HG03439 (cell line): Measurements from ENCODE around the gene PPFIBP1.
"Not testable (repeated sequence)": the region's sequence is repeated elsewhere in the genome, so short reads cannot be mapped to it uniquely, and the experiment has no call there.

ENCODE experiments used
- ATAC-seq: cut with Tn5 transposase; IDR thresholded peaks from one replicate; pipeline ENCODE4 v1.9.1; 2021; ENCODE audit warnings: mild to moderate bottlenecking, moderate library complexity; ENCODE audit not compliant: unreplicated experiment

Gene PPFIBP1

DNA sequence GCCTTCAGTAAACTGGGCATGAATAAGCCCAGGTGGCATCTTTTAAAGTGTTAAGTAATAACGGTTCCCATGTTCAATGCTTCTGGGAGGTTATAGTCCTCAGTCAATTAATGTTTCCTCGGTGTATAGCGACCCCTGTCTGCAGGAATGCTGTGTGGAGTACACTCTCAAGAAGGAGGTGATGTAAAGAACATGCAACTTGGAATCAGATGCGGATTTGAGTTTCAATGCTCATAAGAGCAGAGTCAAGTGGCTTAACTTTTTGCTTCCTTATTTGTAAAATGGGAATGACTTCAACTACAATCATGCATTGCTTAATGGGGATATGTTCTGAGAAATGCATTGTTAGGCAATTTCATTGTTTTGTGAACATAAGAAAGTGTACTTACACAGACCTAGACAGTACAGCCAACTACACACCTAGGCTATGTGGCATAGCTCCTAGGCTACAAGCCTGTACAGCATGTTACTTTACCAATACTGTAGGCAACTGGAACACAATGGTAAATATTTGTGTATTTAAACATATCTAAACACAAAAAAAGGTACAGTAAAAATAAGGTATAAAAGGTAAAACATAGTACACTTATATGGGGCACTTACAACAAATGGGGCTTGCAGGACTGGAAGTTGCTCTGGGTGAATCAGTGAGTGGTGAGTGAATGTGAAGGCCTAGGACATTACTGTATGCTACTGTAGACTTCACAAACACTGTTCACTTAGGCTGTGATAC is 179.9 kb downstream of the PPFIBP1 start:
- ATAC-seq = peak; percentile 82

DNA sequence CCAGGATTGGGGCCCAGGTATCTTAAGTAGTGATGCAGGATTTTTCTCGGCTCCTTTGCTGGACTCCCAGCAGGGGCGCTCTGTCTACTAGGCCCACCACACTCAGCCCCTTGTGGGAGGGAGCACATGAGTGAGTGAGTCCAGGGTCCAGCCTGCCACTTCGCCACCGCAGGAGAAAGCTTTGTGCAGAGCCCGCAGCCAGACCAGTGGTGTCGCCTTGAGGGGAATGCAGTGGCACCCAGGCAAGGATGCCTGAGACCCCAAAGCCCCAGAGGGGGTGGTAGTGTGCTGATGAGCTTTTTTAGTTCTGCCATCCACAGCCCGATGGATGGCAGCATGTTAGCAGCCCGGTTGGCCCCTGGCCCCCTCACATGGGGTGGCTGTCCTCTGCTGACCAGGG is 181.3 kb downstream of the PPFIBP1 start:
- ATAC-seq = no peak

DNA sequence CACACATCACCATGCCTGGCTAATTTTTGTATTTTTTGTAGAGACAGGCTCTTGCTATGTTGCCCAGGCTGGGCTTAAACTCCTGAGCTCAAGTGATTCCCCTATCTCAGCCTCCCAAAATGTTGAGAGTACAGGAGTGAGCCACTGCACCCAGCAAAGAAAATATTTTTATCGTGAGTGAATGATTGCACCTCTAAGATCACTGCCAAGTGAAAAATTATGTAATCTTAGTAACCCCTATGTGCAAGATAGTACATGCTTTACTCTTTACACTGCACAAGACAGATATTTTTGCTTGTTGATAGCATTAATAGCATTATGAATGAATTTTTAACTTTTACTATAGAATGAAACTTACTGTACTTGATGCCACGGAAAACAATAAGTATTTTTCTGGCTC is 183.2 kb downstream of the PPFIBP1 start:
- ATAC-seq = no peak

DNA sequence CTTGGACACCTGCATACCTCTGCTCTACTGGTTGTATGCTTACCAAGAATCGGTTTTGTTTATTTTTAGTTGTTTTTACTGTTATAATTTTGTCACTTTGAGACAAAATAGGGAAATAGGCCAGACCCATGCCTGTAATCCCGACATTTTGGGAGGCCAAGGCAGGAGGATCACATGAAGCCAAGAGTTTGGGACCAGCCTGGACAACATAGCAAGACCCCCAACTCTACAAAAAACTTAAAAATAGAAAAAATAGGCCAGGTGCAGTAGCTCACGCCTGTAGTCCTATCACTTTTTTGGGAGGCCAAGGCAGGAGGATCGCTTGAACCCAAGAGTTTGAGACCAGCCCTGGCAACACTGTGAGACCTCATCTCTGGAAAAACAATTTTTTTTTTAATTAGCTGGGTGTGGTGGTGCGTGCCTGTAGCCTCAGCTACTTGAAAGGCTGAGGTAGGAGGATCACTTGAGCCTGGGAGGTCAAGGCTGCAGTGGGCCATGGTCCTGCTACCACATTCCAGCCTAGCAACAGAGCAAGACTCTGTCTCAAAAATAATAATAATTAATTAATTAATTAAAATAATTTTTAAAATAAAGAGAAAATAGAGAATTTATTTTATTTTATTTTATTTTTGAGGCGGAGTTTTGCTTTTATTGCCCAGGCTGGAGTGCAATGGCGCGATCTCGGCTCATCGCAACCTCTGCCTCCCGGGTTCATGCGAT is 185.4 kb downstream of the PPFIBP1 start:
- ATAC-seq = no peak

DNA sequence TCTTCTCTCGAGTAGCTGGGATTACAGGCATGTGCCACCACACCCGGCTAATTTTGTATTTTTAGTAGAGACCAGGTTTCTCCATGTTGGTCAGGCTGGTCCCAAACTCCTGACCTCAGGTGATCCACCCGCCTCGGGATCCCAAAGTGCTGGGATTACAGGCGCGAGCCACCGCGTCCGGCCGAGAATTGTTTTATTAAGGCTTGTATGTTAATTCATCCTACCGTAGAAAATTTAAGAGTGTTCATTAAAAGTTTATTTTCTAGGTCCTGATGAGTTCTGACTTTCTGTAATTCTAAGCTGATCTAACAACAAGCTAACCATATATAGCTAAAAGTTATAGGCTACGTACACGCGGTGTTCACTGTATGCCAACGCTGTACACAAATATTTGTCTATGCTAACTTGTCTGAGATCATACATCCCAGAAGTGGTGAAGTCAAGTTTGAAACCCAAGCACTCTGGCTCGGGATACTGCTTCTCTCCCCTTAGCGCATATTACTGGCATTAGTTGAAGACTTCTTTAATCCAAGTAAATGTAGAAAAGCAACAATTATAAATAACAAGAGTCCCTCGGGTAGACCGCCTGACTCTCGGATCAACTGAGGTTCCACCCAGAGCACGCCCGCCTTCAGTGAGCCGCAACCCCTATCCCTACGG is 186.1 kb downstream of the PPFIBP1 start:
- ATAC-seq = peak; percentile 43

DNA sequence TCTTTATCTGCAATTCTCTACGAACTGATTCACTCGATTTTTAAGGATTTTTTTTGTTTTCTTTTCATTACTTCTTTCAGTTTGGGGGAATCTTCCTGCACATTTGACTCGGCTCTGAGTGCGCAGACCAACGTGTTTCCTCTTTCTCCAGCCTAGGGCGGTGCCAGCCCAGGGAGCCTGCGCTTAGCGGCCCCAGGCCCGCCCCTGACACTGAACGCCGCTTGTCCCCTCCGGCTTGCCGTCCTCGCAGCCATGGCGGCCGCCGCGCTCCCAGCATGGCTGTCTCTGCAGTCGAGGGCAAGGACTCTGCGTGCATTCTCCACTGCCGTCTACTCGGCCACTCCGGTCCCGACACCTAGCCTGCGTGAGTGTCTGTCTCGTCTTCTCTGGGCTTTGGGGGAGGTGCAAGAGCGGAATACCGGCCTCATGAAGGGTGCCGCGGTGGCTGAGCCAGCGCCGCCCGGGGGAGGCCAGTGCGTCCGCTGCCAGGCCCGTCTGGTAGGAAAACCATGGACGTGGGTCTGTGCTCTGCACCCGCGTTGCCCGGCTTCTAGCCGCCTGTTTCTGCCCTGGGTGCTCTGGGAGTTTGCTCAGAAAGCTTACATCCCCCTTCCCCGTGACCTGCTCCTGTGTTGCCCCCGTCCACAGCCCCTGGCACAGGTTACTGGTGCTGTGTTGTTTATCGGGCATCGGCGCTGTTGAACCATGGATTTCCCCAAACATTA is 186.7 kb downstream of the PPFIBP1 start, which contains the start of gene MRPS35:
TSS of gene MRPS35 (plus strand) at position 241 of the 725 bp plus-strand sequence. CDS start at position 253, 12 bp downstream.
- peak; percentile 96 for ATAC-seq

DNA sequence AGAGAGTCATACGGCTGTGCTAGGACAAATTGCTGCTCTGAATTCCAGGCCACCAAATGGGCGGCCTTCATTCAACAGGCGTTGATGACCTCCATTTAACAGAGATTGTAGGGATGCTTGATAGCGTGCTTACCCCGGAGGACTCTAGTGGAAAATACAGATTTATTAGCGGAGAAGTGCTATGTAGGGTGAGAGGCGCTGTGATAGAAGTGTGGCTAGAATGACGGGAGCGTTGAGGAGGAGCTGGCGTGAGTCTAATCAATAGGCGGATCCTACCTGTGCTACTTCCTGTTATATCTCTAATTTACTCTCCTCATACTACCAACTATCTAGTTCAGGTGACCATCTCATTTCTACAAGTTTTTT is 187.3 kb downstream of the PPFIBP1 start:
- peak; percentile 18 for ATAC-seq

DNA sequence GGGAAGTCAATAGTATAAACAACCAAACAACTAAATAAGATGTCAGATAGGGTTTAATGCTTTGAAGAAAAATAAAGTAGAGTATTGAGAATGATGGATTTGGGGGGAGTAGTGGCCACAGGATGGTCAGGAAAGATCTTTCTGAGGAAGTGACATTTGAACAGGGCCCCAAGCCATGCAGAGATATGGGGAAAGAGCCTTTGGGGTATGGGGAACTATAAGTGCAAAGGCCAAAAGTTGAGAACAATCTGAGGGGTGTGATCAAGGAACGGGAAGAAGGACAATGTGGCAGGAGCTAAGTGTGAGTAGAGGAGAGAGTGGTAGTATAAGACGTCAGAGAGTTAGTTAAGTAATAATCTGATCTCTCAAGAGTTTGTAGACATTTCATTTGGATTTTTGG is 188.0 kb downstream of the PPFIBP1 start:
- no peak for ATAC-seq

DNA sequence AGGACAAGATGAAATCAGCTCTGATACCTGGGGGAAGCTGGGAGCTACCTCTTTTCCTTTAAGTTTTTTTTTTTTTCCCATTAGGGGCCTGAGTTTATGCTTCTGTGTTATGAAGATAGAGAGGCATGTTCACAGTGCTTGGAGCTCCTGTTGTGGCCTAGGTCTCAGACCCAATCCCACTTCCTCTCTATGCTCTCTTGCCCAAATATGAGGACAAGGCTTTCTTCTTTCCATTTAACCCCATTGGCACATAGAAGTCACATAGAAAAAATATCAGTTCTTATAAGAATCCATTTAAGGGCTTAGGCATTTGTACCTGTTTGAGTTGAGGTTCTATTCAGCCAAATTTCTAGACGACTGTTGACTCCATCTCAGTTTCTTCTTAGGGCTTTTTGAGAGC is 199.2 kb downstream of the PPFIBP1 start:
- ATAC-seq = no peak

DNA sequence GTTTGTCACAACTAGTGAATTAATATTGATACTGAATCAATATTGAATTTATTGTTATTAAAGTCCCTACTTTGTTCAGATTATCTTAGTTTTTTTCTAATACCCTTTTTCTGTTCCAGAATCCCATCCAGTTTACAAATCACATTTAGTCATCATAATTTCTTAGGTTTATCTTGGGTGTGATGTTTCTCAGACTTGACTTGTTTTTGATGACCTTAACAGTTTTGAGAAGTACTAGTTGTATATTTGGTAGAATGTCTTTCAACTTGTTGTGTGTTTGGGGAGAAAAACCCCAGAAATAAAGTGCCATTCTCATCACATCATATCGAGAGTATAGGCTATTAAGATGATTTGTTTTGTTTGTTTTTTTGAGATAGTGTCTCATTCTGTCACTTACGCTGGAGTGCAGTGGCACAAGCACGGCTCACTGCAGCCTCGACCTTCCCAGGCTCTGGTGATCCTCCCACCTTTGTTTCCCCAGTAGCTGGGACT is 206.1 kb downstream of the PPFIBP1 start:
- ATAC-seq = no peak

DNA sequence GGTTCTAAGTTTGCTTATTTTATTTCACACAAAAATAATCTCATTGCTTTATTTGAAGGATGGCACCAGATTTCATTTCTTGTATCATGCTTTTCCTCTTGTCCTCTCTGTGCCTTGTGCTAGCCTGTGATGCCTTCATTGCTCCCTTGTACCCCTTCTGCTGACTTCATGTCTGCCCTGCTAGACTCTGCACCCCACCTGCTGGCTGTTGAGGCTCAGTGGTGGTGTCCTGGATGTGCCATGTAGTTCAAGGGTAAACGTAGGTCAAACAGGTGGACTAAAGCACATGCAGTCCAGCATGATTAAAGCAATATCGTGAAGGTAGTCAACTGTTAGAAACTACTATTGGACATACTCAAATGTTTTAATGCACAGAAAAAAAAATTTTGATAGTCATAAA is 208.3 kb downstream of the PPFIBP1 start:
- no peak for ATAC-seq

DNA sequence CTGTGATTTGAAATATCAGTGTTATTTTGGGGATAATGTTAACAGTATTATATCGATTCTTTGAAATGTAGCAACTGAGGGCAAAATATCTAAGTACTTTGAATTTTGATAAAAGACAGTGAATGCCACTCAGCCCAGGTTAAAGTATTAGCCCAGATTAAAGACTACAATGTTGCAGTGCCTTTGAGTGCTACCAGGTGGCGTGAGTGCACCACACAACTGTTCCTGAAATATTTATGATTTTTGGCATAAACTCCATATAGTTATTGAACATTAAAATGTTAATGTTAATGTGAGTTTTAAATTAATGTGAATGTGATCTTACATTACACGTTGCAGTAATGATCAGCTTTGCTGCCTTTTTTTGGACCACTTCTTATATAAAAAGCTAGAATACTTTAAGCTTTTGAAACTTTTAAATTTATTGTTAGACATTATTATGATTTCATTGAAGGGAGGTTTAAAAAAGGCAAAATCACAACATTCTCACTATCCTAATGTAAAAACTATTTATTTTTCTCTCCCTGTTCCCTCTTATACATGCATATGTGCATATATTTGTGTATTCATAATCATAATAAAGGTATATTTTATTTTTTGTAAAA is 209.1 kb downstream of the PPFIBP1 start:
- ATAC-seq = peak; percentile 79

DNA sequence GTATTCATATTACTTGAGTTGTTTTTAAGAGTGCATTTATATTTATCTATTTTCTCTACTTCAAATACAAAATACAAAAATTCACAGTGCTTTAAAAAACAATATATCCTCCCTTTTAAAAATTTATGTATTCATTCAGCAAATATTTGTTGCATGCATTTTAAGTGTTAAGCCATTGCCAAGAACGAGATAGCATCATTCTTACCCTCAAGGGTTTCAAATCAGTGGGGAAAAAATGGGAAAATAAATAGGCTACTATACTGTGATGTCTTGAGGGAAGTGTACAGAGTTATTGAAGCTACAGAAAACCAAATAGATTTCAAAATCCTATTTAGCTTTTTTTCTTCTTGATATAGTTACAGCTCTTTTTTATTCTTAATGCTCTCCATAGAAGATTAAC is 209.8 kb downstream of the PPFIBP1 start:
- ATAC-seq = no peak

DNA sequence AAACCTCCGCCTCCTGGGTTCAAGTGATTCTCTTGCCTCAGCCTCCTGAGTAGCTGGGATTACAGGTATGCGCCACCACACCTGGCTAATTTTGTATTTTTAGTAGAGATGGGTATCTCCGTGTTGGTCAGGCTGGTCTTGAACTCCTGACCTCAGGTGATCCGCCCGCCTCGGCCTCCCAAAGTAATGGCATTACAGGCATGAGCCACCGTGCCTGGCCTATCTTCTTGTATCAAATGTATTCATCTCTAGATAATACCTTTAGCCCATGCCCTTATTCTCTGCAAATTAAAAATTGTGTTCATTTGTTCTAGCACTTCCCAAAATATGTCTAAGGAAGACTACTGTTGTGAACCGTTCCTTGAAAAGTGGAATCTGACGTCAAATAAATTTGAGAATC is 210.3 kb downstream of the PPFIBP1 start:
- not testable (repeated sequence) for ATAC-seq

DNA sequence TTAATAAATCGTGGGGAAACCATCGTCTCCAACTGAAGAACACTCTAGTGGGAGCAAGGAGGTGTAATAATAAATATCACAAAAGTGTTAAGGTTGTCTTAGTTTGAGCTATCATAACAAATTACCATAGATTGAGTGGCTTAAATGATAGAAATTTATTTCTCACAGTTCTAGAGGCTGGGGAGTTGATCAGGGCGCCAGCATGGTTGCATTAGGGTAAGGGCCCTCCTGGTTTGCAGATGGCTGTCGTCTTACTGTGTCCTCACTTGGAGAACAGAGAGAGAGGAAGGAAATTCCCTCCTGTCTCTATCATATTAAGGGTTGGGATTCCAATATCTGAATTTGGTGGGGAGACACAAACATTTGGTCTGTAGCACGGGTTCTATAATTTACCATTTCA is 219.6 kb downstream of the PPFIBP1 start:
- no peak for ATAC-seq
